Stimulated activated CD4-positive, alpha-beta T cell treated with anti-CD3 and anti-CD28 coated beads, Interleukin-4, amount 100 ng/mL, for 1 hour (primary cell): ENCODE data around the gene GMNN.

Experiments used
- DNase-seq: peaks from one replicate; pipeline ENCODE4 v3.0.0-alpha.2; 2020

GMNN gene

DNA sequence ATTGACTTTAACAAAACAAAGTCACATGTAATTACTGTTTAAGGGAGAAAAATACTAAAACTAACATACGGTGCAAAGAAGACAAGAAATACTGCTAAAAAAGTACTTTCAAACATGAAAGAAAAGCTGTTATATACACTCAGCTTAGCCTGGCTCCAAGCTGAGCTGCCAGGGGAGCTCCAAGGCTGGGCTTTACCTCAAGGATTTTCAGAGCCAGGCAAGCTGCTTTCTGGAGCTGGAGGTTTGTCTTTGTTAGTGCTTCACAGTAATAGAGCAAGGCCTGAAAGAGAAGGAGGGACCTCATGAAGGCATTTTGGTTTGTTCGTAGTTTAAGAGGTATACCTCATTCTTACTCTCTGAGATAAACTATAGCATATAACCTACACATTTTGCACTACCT lies 43.6 kb downstream of the GMNN start:
- no peak for DNase-seq

DNA sequence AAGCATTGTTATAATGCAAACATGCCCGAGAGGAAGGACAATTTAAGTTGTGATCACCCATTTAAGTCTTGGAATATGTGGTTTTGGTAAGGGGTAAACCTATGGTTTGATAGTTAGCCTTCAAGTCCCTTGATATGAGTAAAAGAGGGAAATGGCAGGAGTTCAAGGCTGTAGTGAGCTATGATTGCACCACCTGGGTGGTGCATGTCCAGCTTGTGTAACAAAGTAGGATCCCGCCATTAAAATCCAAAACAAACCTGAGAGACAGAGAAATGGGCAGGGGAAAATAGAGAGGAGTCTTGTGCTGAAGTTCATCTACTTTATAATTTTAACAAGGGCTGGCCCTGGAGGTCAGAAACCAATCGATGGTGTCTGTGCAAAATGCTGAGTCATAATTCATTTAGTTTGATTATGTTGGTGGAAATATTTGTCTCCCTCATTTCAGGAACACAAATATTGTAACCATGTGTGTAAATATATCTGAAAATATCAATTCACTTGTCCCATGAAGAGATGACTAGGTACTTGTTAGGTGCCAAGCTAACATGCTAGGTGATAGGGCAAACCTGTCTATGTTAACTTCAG lies 47.2 kb downstream of the GMNN start:
- no peak for DNase-seq

DNA sequence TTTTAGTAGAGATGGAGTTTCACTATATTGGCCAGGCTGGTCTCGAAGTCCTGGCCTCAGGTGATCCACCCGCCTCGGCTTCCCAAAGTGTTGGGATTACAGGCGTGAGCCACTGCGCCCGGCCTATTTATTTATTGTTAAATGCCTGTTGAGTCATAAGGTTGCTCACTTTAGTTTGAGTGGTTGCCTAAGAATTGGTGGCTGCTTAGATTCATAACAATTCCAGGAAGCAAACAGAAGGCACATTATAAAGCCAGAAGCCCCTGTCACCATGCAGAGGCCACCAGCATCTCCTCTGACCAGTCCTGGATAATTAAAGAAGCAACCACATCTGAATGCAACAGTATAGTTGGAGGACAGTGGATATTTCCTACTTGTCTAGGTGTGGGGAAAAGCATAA lies 48.0 kb downstream of the GMNN start:
- no peak for DNase-seq

DNA sequence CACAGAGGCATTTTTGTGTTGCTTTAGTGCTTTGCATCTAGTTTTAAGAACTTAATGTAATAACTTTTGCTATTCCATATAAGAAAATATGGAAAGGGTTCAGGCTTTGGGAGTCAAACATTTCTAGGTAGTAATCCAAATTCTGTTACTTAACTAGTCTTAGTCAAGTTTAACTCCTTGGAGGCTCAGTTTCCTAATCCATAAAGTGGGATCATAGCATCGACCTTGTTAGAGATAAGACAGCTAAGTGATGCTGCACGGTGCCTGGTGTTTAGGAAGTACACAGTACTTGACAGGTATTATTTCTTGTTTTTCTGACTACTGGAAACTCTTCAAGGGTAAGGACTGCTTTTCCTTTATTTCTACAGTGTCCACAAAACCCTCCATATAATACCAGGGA lies 48.4 kb downstream of the GMNN start:
- DNase-seq: no peak

DNA sequence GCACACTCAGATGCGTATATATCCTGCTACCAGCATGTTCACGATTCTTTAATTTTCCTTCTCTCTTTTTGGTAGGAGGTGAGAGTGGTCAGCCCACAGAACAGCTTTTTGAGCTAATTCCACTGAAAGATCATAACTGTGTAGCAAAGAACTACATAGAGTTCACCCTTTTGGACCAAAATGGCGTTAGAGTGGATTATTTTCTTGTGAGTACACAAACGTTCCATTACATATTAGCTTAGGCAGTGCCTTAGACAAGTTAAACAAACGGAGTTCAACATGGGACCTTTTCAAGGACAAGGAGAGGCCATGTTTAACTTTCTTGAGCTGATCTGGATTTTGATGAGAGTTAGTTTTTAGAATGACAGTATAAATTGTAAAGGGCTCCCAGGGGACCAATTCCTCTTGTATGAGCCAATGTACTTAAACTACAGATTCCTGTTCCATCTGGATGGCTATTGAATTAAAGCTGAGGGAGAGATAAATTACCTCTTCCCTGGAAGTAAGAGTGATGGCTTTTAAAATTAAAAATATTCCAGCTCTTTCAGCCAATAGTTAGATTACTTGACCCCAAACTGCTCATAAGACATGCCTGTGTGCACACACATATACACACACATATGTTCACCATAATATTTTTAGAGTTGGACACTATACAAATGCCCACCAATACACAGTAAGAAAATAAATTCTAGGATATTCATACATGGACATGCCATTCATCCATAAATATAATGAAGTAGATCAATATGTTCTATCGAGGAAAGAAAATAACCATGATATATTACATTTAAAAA lies 49.6 kb downstream of the GMNN start:
- DNase-seq: no peak

DNA sequence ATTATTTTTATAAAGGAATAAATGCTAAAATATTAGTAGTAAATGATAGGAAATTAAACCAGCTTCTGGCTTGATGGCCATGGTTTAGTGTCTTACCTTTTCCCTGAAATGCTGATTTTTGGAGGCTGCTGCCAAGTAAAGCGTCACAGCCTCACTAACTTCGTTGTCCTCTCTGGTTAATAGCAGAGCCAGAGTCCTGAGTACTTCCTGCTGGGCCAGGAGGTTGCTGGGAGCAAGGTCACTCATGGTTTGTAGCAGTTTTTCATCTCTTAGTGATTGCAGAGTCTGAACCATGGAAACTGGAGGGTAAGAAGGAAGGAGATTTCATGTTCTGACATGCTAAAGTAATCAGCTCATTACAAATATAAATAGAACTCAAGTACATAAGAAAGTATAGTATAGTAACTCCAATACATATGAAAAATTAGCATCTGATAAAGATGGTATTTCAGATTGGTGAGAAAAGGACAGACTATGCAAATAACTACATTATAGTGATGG lies 50.4 kb downstream of the GMNN start:
- DNase-seq: no peak

DNA sequence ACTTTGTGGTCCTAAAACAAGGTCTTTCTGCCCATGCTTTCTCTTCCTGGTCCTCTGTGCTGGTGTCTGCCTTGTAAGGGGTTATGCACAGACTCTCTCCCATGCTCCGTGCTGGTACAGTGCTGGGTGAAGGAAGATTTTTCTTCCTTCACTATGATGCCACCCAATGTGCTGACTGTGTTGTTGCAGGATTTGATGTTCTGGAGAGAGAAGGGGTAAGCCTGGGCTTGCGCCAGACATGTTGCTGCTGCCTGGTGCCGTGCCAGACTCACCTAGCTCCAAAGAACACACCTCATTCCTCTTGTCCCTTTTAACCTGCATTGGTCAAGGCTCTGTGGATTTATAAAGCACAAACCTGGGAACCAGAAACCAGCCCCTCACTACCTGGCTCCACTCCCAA lies 52.4 kb downstream of the GMNN start:
- DNase-seq: no peak

DNA sequence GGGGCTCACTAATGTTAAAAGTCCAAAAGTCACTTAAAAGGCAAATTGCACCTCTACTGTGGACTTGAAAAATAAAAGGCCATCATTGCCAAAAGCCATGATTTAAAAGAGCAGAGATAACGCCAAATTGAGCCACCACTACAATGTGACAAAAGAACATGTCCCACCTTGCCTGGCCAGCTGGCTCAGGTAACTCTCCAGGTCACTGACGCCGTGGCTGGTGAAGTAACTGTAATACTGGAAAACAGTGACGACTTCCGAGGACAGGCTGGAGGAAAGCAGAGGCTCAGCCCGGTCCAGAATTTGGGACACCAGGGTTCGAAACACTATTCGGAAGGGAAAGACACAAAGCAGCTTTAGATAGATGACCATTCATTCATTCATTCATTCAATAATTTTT lies 53.2 kb downstream of the GMNN start:
- DNase-seq: no peak

DNA sequence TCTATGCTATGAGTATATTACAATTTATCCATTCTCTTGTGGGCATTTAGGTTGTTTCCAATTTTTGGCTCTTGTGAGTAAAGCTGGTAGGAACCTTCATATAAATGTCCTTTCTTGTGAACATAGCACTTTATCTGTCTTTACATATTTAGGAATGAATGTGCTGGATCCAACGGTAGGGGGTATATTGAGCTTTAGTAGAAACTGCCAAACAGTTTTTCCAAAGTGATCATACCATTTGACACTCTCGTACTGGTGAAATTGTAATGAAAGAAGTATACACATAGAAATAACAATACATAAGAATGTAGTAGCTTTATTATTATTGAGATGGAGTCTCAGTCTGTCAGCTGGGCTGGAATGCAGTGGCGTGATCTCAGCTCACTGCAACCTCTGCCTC lies 54.9 kb downstream of the GMNN start:
- no peak for DNase-seq

DNA sequence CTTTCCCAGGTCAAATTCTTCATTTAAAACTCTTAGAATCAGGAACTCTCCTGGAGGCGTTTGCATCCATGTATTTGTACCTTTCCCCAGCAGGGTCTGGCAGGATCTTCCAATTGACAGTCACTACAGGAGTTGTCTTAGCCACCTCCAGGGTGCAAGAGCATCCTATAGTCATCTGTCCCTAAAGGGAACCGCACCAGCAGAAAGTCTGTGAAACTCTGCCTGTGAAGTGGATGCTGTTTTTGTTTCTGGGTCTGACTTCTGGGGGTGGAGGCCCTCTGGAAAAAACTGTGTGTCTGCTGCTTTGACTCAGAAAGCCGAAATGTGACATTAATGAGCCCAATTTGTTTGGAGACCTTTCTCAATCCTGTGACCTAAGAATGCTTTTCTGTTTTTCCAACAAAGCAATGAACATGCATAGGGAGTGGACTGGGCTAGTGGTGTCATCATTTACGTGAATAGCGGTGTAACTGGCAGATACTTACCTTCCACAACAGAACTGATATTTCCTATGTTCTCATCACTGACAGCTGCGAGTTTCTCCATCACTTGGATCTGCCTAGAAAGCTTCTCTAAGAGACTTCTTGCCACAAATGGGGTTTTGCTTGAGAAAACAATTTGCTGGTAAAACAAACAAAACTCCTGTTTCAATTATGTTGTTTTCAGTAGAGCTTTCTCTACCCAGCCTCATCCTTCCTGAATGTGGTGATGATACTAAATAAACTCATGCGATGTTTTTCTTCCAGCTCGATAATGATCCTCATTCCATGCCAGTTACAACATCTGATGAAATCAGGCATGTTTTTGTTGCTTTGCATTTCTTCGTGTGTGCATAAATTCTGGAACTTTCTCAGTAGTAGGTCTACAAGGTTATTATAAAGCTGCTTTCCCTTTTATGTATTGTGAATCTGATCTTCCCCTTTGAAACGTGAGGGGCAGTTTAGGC lies 57.3 kb downstream of the GMNN start:
- no peak for DNase-seq

DNA sequence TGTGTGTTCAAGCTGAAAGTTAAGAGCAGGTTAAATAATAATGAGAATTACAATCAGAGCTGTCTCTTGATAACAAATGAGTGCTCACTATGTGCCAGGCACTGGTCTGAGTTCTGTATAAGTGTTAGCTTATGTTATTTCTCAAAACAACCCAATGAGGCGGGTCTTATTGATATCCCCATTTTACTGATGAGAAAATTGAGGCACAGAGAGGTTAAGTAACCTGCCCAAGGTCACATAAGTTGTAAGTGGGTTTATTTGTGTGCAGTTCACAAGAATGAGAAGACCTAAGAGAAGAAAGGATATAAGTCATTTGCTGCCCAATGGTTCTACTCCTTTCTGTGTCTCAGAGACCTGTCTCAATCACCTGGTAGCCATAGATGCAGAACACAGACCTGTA lies 58.1 kb downstream of the GMNN start:
- no peak for DNase-seq

DNA sequence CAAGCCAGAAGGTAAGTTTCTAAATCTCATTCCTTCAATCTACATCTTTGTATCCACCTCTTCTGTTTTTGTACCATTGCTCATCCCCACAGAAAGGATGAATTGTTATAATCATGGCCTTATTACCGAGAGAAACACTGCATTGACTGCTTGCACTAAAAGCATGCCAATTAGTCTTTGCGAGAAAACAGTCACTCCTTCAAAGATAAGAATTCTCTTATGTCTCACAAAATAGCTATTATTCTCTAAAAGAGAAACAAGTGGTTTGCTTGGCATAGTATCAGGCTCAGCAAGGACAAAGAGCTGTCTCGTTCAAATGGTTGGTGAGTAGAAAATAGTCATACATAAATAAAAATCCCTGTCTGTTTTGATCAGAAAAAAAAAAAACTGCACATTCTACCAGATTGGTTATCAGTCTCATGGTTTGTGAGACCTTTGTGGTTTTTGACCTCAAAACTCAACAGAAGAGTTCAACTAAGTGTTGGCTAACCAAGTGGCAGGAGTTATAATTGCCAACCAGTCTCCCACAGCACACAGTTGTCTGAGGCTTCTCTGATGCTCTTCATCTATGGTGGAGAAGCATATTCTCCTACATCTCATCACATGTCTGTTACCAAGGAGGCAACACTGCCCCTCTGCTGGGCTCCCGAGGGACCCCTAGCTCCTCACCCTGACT lies 59.1 kb downstream of the GMNN start:
- no peak for DNase-seq
